DMS114 treated with DMSO at 0.1 percent for 48 hours (cell line): Measurements from ENCODE around the gene LY6G5B.

Source experiments
- DNase-seq: peaks from one replicate; lab custom pipeline; 2025; ENCODE audit not compliant: unreplicated experiment; lab: John Stamatoyannopoulos, UW

Gene LY6G5B

GRCh38 chr6:31662124-31662723 is 7.6 kb upstream of the LY6G5B start:
- no peak for DNase-seq

- no peak for DNase-seq
These were observed 6.4 kb upstream of the LY6G5B start for GRCh38 chr6:31663126-31663960.

GRCh38 chr6:31663961-31664789 is 5.6 kb upstream of the LY6G5B start:
- DNase-seq = no peak

GRCh38 chr6:31664790-31665500 is 4.8 kb upstream of the LY6G5B start, which contains the start of gene GPANK1:
GPANK1 (minus strand) TSS chr6:31664997; CDS start chr6:31664478, 519 bp downstream.
- DNase-seq = peak; percentile 93

GRCh38 chr6:31665501-31666336 is 4.1 kb upstream of the LY6G5B start, which contains the start of gene CSNK2B:
CSNK2B (plus strand) TSS chr6:31666080; CDS start chr6:31666832, 752 bp downstream.
- DNase-seq = peak; percentile 99

- no peak for DNase-seq
These were observed 3.3 kb upstream of the LY6G5B start for GRCh38 chr6:31666337-31666965.

GRCh38 chr6:31676322-31676903 is 6.6 kb downstream of the LY6G5B start:
- DNase-seq = no peak

- no peak for DNase-seq
These were observed 7.1 kb downstream of the LY6G5B start for GRCh38 chr6:31676904-31677303.

GRCh38 chr6:31677955-31678354 is 8.2 kb downstream of the LY6G5B start:
- no peak for DNase-seq

- DNase-seq = peak; percentile 87
These were observed 10.7 kb downstream of the LY6G5B start, which contains the start of gene LY6G5C for GRCh38 chr6:31680226-31681134. LY6G5C (minus strand) TSS chr6:31681067; CDS start chr6:31680373, 694 bp downstream.

- peak; percentile 43 for DNase-seq
These were observed 11.4 kb downstream of the LY6G5B start for GRCh38 chr6:31681135-31681671.

- no peak for DNase-seq
These were observed 13.8 kb downstream of the LY6G5B start for GRCh38 chr6:31683591-31683990.

GRCh38 chr6:31686483-31686882 is 16.7 kb downstream of the LY6G5B start:
- DNase-seq = no peak

- DNase-seq = no peak
These were observed 17.5 kb downstream of the LY6G5B start for GRCh38 chr6:31687321-31687720.

GRCh38 chr6:31687860-31688693 is 18.3 kb downstream of the LY6G5B start:
- no peak for DNase-seq

- no peak for DNase-seq
These were observed 19.7 kb downstream of the LY6G5B start for GRCh38 chr6:31689249-31690110.
